NCI-H128 (cell line): ENCODE measurements around the gene TMED8.
"Not testable (repeated sequence)": the region's sequence is repeated elsewhere in the genome, so short reads cannot be mapped to it uniquely, and the experiment has no call there.

ENCODE experiments used
- DNase-seq: peaks from one replicate; lab custom pipeline; 2025; ENCODE audit not compliant: unreplicated experiment; lab: John Stamatoyannopoulos, UW

Gene TMED8

GRCh38 chr14:77376771-77377501, at the start of gene TMED8, which contains the start of gene SAMD15:
Gene TMED8, minus strand, starts transcription at chr14:77377094. Its CDS starts 41 bp downstream, at chr14:77377053.
Gene SAMD15, plus strand, starts transcription at chr14:77377379. Its CDS starts 40 bp downstream, at chr14:77377419.
- peak; percentile 56 for DNase-seq

- DNase-seq: no peak
These were observed 49.5 kb upstream of the TMED8 start for GRCh38 chr14:77426396-77426795.

GRCh38 chr14:77424862-77425261, 48.0 kb upstream of the TMED8 start:
- no peak for DNase-seq

GRCh38 chr14:77423423-77423822, 46.5 kb upstream of the TMED8 start, which contains the start of gene NOXRED1:
Gene NOXRED1, minus strand, starts transcription at chr14:77423523. Its CDS starts 634 bp downstream, at chr14:77422889.
- DNase-seq: no peak

GRCh38 chr14:77421201-77421600, 44.3 kb upstream of the TMED8 start:
- no peak for DNase-seq

GRCh38 chr14:77416836-77417235, 39.9 kb upstream of the TMED8 start:
- no peak for DNase-seq

GRCh38 chr14:77416098-77416497, 39.2 kb upstream of the TMED8 start:
- not testable (repeated sequence) for DNase-seq

- not testable (repeated sequence) for DNase-seq
These were observed 38.6 kb upstream of the TMED8 start for GRCh38 chr14:77415403-77416030.

- no peak for DNase-seq
These were observed 32.2 kb upstream of the TMED8 start for GRCh38 chr14:77409131-77409533.

GRCh38 chr14:77407158-77407557, 30.3 kb upstream of the TMED8 start:
- DNase-seq: no peak

- no peak for DNase-seq
These were observed 29.8 kb upstream of the TMED8 start for GRCh38 chr14:77406718-77407117.

GRCh38 chr14:77406086-77406485, 29.2 kb upstream of the TMED8 start:
- no peak for DNase-seq

GRCh38 chr14:77403768-77404167, 26.9 kb upstream of the TMED8 start:
- DNase-seq: no peak

- DNase-seq: no peak
These were observed 23.3 kb upstream of the TMED8 start for GRCh38 chr14:77400216-77400615.

GRCh38 chr14:77390188-77390587, 13.3 kb upstream of the TMED8 start:
- DNase-seq: no peak

- DNase-seq: no peak
These were observed 1.8 kb upstream of the TMED8 start for GRCh38 chr14:77378701-77379100.

- no peak for DNase-seq
These were observed 579 bp upstream of the TMED8 start for GRCh38 chr14:77377502-77377844.

- no peak for DNase-seq
These were observed 722 bp downstream of the TMED8 start for GRCh38 chr14:77375973-77376770.

GRCh38 chr14:77375164-77375950, 1.5 kb downstream of the TMED8 start:
- DNase-seq: no peak

- DNase-seq: no peak
These were observed 4.5 kb downstream of the TMED8 start for GRCh38 chr14:77372304-77372841.

- no peak for DNase-seq
These were observed 7.6 kb downstream of the TMED8 start for GRCh38 chr14:77369285-77369684.
